Measurements from ENCODE around the gene TMEM178A.

The TMEM178A gene

GRCh38 chr2:39739386-39739785 is 73.7 kb downstream of the TMEM178A start:
- no peak overlapping the region for H3K27ac Mint-ChIP-seq
- no peaks in the 10 kb centered on the region for H3K9me3 Mint-ChIP-seq
- H3K4me1 Mint-ChIP-seq (ENCODE audit: low read depth): peaks cover 4% of the 10 kb centered on the region
- peaks cover 37% of the 10 kb centered on the region for H3K36me3 Mint-ChIP-seq (ENCODE audit: low read depth)
- no peak overlapping the region for H3K4me3 Mint-ChIP-seq
- H3K27me3 Mint-ChIP-seq (ENCODE audit: low read depth): no peaks in the 10 kb centered on the region

GRCh38 chr2:39741871-39742270 is 76.2 kb downstream of the TMEM178A start:
- Mint-ChIP-seq H3K27me3 (ENCODE audit: low read depth) (no peaks in the 10 kb centered on the region), H3K4me3 (no peak overlapping the region), H3K4me1 (ENCODE audit: low read depth) (peaks cover 4% of the 10 kb centered on the region), H3K9me3 (no peaks in the 10 kb centered on the region), H3K36me3 (ENCODE audit: low read depth) (peaks cover 34% of the 10 kb centered on the region), H3K27ac (no peak overlapping the region)

DNA sequence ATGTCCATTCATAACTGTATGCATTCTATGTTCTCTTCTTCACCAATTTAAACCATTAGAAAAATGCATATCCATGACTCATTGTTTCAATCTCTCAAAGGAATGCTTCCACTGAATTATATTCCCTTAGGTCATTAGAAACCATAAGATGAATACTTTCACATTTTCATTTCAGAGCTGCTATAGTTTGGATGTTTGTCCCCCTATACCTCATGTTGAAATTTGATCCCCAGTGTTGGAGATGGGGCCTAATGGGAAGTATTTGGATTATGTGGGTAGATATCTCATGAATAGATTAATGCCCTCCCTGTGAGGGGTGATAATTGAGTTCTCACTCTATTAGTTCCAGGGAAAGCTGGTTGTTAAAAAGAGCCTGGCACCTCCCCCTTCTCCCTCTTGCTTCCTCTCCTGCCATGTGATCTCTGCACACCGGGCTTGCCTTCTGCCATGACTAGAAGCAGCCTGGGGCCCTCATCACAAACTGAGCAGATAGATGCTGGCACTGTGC is 77.6 kb downstream of the TMEM178A start:
- Mint-ChIP-seq H3K4me3 (no peak overlapping the region), H3K9me3 (no peaks in the 10 kb centered on the region), H3K4me1 (ENCODE audit: low read depth) (no peaks in the 10 kb centered on the region), H3K27me3 (ENCODE audit: low read depth) (no peaks in the 10 kb centered on the region), H3K36me3 (ENCODE audit: low read depth) (peaks cover 29% of the 10 kb centered on the region), H3K27ac (no peak overlapping the region)

- no peaks in the 10 kb centered on the region for H3K9me3 Mint-ChIP-seq
- H3K27ac Mint-ChIP-seq: no peak overlapping the region
- no peak overlapping the region for H3K4me3 Mint-ChIP-seq
- H3K36me3 Mint-ChIP-seq (ENCODE audit: low read depth): peaks cover 57% of the 10 kb centered on the region
- H3K27me3 Mint-ChIP-seq (ENCODE audit: low read depth): no peaks in the 10 kb centered on the region
- peaks cover 6% of the 10 kb centered on the region for H3K4me1 Mint-ChIP-seq (ENCODE audit: low read depth)
Observed at GRCh38 chr2:39755466-39755865, 89.7 kb downstream of the TMEM178A start.

GRCh38 chr2:39757156-39757555 is 91.4 kb downstream of the TMEM178A start:
- Mint-ChIP-seq H3K27me3 (ENCODE audit: low read depth) (no peaks in the 10 kb centered on the region), H3K4me3 (no peak overlapping the region), H3K4me1 (ENCODE audit: low read depth) (peaks cover 6% of the 10 kb centered on the region), H3K27ac (no peak overlapping the region), H3K36me3 (ENCODE audit: low read depth) (peaks cover 62% of the 10 kb centered on the region), H3K9me3 (no peaks in the 10 kb centered on the region)

GRCh38 chr2:39762448-39762847 is 96.7 kb downstream of the TMEM178A start:
- no peaks in the 10 kb centered on the region for H3K27me3 Mint-ChIP-seq (ENCODE audit: low read depth)
- no peak overlapping the region for H3K4me3 Mint-ChIP-seq
- H3K27ac Mint-ChIP-seq: no peak overlapping the region
- peaks cover 6% of the 10 kb centered on the region for H3K4me1 Mint-ChIP-seq (ENCODE audit: low read depth)
- H3K9me3 Mint-ChIP-seq: no peaks in the 10 kb centered on the region
- peaks cover 58% of the 10 kb centered on the region for H3K36me3 Mint-ChIP-seq (ENCODE audit: low read depth)

Data from T-helper 1 cell treated with Interleukin-12 subunit alpha and Interleukin-12 subunit beta and Interleukin-4 antibody, amounts not matched to agents 30 μg/mL and 1 μg/mL, for 36 hours (primary cell).